ENCODE measurements around the gene BNIPL. TPM values are rescaled to one million over a fixed set of nuclear protein-coding genes. Genes with fewer than 3 reads are reported as not detected.

The BNIPL gene
- total and polyA plus RNA-seq, 2 of the 13 experiments (the other 11 are each of a cell fraction or from before 2014, with no cell fraction given): 0.40 to 1.1 TPM

GRCh38 chr1:150999051-150999674, 37.2 kb upstream of the BNIPL start (continued):
- TF ChIP-seq ZNF318 (CRISPR knock-in tag; IDR thresholded peaks at IDR 0.05) (no peak), TFAP4 (IDR thresholded peaks at IDR 0.05; ENCODE audit: borderline replicate concordance, low read depth) (no peak), SRF (IDR thresholded peaks at IDR 0.05; ENCODE audit: low read depth, low read length) (no peak), ZNF891 (CRISPR knock-in tag; IDR thresholded peaks at IDR 0.05) (no peak), MYPOP (CRISPR knock-in tag; IDR thresholded peaks at IDR 0.05) (no peak), REPIN1 (CRISPR knock-in tag; IDR thresholded peaks at IDR 0.05; ENCODE audit: borderline replicate concordance, low read depth) (no peak), CBX5 (CRISPR knock-in tag; IDR thresholded peaks at IDR 0.05; ENCODE audit: borderline replicate concordance) (no peak), MLXIP (CRISPR knock-in tag; IDR thresholded peaks at IDR 0.05; ENCODE audit: borderline replicate concordance) (no peak), MTA1 (CRISPR knock-in tag; IDR thresholded peaks at IDR 0.05; ENCODE audit: borderline replicate concordance) (no peak)
